Measurements from ENCODE around the gene ROR1. TPM values are rescaled to one million over a fixed set of nuclear protein-coding genes. Genes with fewer than 3 reads are reported as not detected.

Gene ROR1
- total and polyA plus RNA-seq, 9 donors: 7.2 to 22.4 (median 11.4) TPM

DNA sequence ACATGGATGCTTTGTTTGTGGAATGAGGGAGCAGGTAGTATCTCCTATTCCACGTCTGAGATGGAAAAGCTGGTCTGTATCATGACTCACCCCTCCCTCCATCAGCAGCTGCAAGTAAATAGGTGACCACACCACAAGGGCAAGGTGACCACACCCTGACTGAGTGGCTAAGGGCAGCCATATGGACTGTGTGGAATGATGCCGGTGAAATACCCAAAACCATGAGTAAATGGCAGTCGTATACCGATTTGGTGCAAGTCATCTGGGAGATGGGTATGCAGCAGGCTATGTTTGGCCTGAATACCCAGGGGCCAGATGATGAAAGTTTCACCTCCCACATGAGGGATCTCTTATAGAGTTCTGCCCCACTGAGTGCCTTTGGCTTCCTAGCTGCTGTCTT, 413.8 kb downstream of the ROR1 start:
- H3K4me3 ChIP-seq (ENCODE audit: low read length): no peak overlapping the region
- no peaks in the 10 kb centered on the region for H3K27me3 ChIP-seq (ENCODE audit: control insufficient read depth, insufficient read depth, low read length)
- no peaks in the 10 kb centered on the region for H3K9me3 ChIP-seq (replicated peaks; ENCODE audit: control insufficient read depth, low read depth, low read length)
- H3K27ac ChIP-seq (ENCODE audit: low read length): no peak overlapping the region
- peaks cover 6% of the 10 kb centered on the region for H3K4me1 ChIP-seq (ENCODE audit: control insufficient read depth, insufficient read depth, low read length)
- no peak for DNase-seq
- no peaks in the 10 kb centered on the region for H3K36me3 ChIP-seq (ENCODE audit: control insufficient read depth, insufficient read depth, low read length)
- 90% methylated on average over 3 of the region's 4 CpGs for WGBS (ENCODE audit: insufficient coverage)

DNA sequence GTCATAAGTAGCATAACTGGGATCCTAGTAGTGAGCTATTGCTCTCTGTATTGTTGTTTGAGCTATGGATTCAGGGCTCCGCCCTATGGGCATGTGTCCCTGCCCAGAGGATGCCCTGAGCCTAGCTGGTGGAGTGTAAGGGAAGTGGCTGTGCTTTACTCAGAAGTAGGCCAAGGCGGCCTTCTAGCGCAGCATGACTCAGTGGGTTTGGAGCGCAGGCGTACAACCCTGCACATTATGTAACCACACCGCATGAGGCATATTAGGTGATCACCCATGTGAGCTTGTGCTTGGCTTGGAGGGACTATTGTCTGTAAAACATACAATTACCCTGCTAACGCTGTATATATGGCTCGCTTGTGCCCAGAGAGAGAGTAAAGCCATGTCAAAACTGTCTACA, 418.5 kb downstream of the ROR1 start:
- H3K9me3 ChIP-seq (replicated peaks; ENCODE audit: control insufficient read depth, low read depth, low read length): no peaks in the 10 kb centered on the region
- H3K36me3 ChIP-seq (ENCODE audit: control insufficient read depth, insufficient read depth, low read length): no peaks in the 10 kb centered on the region
- H3K4me1 ChIP-seq (ENCODE audit: control insufficient read depth, insufficient read depth, low read length): peaks cover 4% of the 10 kb centered on the region
- 95% methylated on average over 2 of the region's 8 CpGs for WGBS (ENCODE audit: insufficient coverage)
- no peaks in the 10 kb centered on the region for H3K27me3 ChIP-seq (ENCODE audit: control insufficient read depth, insufficient read depth, low read length)
- no peak for DNase-seq
- H3K4me3 ChIP-seq (ENCODE audit: low read length): no peak overlapping the region
- no peak overlapping the region for H3K27ac ChIP-seq (ENCODE audit: low read length)

DNA sequence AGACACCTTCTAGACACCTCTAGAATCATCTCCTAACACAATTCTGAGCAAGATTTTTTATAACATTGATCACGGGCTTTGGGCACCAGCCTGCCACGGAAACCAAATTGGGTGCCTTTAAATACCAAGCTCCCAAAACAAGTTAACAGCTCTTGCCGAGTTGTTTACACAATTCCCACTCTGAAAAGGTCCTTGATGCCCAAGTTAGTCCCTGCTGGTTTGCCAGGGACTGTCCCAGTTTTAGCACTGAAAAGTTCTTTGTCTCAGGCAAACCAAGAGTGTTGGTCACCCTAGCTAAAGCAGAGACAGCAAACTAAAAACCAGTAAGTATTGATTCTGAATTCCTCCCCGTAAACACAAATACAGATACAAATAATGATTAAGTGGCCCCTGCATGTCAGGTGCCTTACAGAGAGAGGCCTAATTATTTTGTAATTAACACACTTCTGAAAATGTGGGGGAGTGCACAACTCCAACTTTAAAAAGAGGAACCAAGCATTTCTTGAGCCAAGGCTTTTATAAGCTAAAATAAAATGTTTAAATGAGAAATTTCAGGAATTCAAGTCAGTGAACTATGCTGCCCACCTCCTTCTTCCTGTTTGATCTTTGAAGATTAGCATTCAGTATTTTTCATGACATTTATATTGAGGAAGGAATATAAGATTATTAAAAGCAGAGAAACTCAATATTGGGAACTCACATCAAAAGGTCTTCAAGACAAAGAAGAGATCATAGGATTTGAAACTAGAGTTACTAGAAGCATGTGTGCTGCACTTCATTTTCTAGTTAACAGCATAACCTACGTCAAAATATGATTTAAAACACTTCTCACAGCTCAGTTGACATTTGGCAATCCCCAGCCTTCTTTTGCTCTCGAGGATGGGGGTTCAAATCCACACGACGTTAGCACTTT, 420.6 kb downstream of the ROR1 start:
- Histone ChIP-seq H3K4me3 (ENCODE audit: low read length) (no peak overlapping the region), H3K27me3 (ENCODE audit: control insufficient read depth, insufficient read depth, low read length) (no peaks in the 10 kb centered on the region), H3K27ac (ENCODE audit: low read length) (peak overlapping the region; percentile 69), H3K4me1 (ENCODE audit: control insufficient read depth, insufficient read depth, low read length) (peaks cover 4% of the 10 kb centered on the region), H3K9me3 (replicated peaks; ENCODE audit: control insufficient read depth, low read depth, low read length) (no peaks in the 10 kb centered on the region), H3K36me3 (ENCODE audit: control insufficient read depth, insufficient read depth, low read length) (no peaks in the 10 kb centered on the region)
- DNase-seq: no peak
- WGBS (ENCODE audit: insufficient coverage): 50% methylated on average over 3 of the region's 8 CpGs

- Histone ChIP-seq H3K36me3 (ENCODE audit: control insufficient read depth, insufficient read depth, low read length) (no peaks in the 10 kb centered on the region), H3K4me3 (ENCODE audit: low read length) (no peak overlapping the region), H3K27me3 (ENCODE audit: control insufficient read depth, insufficient read depth, low read length) (no peaks in the 10 kb centered on the region), H3K9me3 (replicated peaks; ENCODE audit: control insufficient read depth, low read depth, low read length) (no peaks in the 10 kb centered on the region), H3K4me1 (ENCODE audit: control insufficient read depth, insufficient read depth, low read length) (peaks cover 4% of the 10 kb centered on the region), H3K27ac (ENCODE audit: low read length) (peak overlapping the region; percentile 69)
- DNase-seq: peak; percentile 89
- 0% methylated on average over 1 of the region's 1 CpG for WGBS (ENCODE audit: insufficient coverage)
These were observed 421.2 kb downstream of the ROR1 start for GRCh38 chr1:64195081-64195395.

DNA sequence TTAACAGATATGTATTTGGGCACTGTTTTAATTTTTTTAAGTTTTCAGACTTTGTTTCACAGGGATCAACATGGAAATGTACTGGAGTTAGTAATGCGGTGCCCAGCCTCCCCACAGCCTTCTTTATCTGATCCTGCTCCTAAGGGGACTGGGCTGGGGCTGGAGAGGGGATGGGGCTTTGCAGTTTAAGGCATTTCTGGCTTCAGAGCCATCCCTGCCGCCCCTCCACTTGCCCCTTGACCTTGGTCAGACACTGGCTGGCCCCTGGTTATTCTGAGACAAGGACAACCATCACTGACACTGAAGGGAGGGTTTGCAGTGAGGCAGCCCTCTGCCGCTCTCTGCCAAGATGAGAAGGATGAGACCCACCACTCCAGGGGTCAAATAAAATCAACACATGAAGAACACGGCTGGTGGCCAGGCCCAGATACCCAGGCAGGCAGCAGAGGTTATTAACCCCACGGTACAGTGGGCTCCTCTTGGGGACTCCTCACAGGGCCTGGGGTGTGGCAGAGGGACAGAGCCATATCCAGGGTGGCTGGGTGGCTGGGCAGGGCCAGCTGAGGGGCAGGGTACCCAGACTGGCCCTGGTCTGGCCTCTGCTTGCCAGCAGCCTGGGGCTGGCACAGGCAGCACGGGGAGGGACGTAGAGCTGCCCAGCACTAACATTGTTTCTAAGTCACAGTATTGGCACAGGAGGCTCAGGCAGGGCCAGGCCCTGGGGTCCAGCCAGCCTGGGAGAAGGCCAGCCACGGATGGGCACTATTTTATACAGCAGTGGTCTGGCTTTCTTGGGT, 422.5 kb downstream of the ROR1 start:
- H3K9me3 ChIP-seq (replicated peaks; ENCODE audit: control insufficient read depth, low read depth, low read length): no peaks in the 10 kb centered on the region
- no peaks in the 10 kb centered on the region for H3K27me3 ChIP-seq (ENCODE audit: control insufficient read depth, insufficient read depth, low read length)
- DNase-seq: no peak
- no peaks in the 10 kb centered on the region for H3K36me3 ChIP-seq (ENCODE audit: control insufficient read depth, insufficient read depth, low read length)
- 58% methylated on average over 4 of the region's 8 CpGs for WGBS (ENCODE audit: insufficient coverage)
- H3K4me1 ChIP-seq (ENCODE audit: control insufficient read depth, insufficient read depth, low read length): peaks cover 4% of the 10 kb centered on the region
- H3K4me3 ChIP-seq (ENCODE audit: low read length): no peak overlapping the region
- no peak overlapping the region for H3K27ac ChIP-seq (ENCODE audit: low read length)

GRCh38 chr1:64197076-64197475, 423.3 kb downstream of the ROR1 start:
- no CpG with 5 or more reads among the region's 3 CpGs for WGBS (ENCODE audit: insufficient coverage)
- no peaks in the 10 kb centered on the region for H3K36me3 ChIP-seq (ENCODE audit: control insufficient read depth, insufficient read depth, low read length)
- DNase-seq: no peak
- no peaks in the 10 kb centered on the region for H3K9me3 ChIP-seq (replicated peaks; ENCODE audit: control insufficient read depth, low read depth, low read length)
- H3K27ac ChIP-seq (ENCODE audit: low read length): no peak overlapping the region
- no peaks in the 10 kb centered on the region for H3K27me3 ChIP-seq (ENCODE audit: control insufficient read depth, insufficient read depth, low read length)
- H3K4me1 ChIP-seq (ENCODE audit: control insufficient read depth, insufficient read depth, low read length): peaks cover 4% of the 10 kb centered on the region
- H3K4me3 ChIP-seq (ENCODE audit: low read length): no peak overlapping the region

- 25% methylated on average over 1 of the region's 2 CpGs for WGBS (ENCODE audit: insufficient coverage)
- no peak for DNase-seq
- no peaks in the 10 kb centered on the region for H3K36me3 ChIP-seq (ENCODE audit: control insufficient read depth, insufficient read depth, low read length)
- no peak overlapping the region for H3K4me3 ChIP-seq (ENCODE audit: low read length)
- H3K27ac ChIP-seq (ENCODE audit: low read length): no peak overlapping the region
- H3K9me3 ChIP-seq (replicated peaks; ENCODE audit: control insufficient read depth, low read depth, low read length): no peaks in the 10 kb centered on the region
- no peaks in the 10 kb centered on the region for H3K27me3 ChIP-seq (ENCODE audit: control insufficient read depth, insufficient read depth, low read length)
- peaks cover 4% of the 10 kb centered on the region for H3K4me1 ChIP-seq (ENCODE audit: control insufficient read depth, insufficient read depth, low read length)
These were observed 425.3 kb downstream of the ROR1 start for GRCh38 chr1:64199154-64199553.

- peaks cover 4% of the 10 kb centered on the region for H3K4me1 ChIP-seq (ENCODE audit: control insufficient read depth, insufficient read depth, low read length)
- no peak for DNase-seq
- no peaks in the 10 kb centered on the region for H3K36me3 ChIP-seq (ENCODE audit: control insufficient read depth, insufficient read depth, low read length)
- H3K9me3 ChIP-seq (replicated peaks; ENCODE audit: control insufficient read depth, low read depth, low read length): no peaks in the 10 kb centered on the region
- no peak overlapping the region for H3K27ac ChIP-seq (ENCODE audit: low read length)
- H3K4me3 ChIP-seq (ENCODE audit: low read length): no peak overlapping the region
- H3K27me3 ChIP-seq (ENCODE audit: control insufficient read depth, insufficient read depth, low read length): no peaks in the 10 kb centered on the region
- no CpG with 5 or more reads among the region's 1 CpG for WGBS (ENCODE audit: insufficient coverage)
These were observed 426.2 kb downstream of the ROR1 start for GRCh38 chr1:64200064-64200463.

DNA sequence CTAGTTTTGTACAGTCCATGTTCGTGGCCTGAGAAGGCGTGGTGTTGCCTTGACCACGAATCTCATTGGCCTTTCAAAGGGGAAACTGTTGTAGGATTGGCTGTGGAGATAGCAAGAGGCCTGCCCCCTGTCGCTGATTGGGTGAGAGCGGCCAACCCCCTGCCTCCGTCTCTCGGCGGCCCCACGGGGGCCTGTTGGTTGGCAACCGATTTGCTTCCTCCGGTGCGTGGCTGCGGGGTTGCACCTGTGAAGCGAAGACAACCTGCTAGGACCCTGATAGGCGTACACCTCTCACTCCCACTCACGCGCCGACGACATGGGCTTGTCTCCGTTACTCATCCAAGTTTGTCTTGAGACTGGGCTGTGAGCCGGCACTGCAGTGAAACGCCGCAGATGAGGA, 429.6 kb downstream of the ROR1 start, which contains the start of gene UBE2U:
Gene UBE2U, plus strand, starts transcription at position 204 of the 400 bp plus-strand sequence. CDS start 428 bp downstream, outside the sequence.
- WGBS (ENCODE audit: insufficient coverage): 94% methylated on average over 21 of the region's 23 CpGs
- H3K27ac ChIP-seq (ENCODE audit: low read length): no peak within 1 kb of the TSS
- no peaks in the 10 kb centered on the region for H3K9me3 ChIP-seq (replicated peaks; ENCODE audit: control insufficient read depth, low read depth, low read length)
- H3K4me1 ChIP-seq (ENCODE audit: control insufficient read depth, insufficient read depth, low read length): no peaks in the 10 kb centered on the region
- H3K36me3 ChIP-seq (ENCODE audit: control insufficient read depth, insufficient read depth, low read length): no peaks in the 10 kb centered on the region
- H3K27me3 ChIP-seq (ENCODE audit: control insufficient read depth, insufficient read depth, low read length): no peaks in the 10 kb centered on the region
- no peak for DNase-seq
- no peak within 1 kb of the TSS for H3K4me3 ChIP-seq (ENCODE audit: low read length)

GRCh38 chr1:64209221-64209620, 435.4 kb downstream of the ROR1 start:
- Histone ChIP-seq H3K27me3 (ENCODE audit: control insufficient read depth, insufficient read depth, low read length) (no peaks in the 10 kb centered on the region), H3K27ac (ENCODE audit: low read length) (no peak overlapping the region), H3K36me3 (ENCODE audit: control insufficient read depth, insufficient read depth, low read length) (no peaks in the 10 kb centered on the region), H3K4me1 (ENCODE audit: control insufficient read depth, insufficient read depth, low read length) (no peaks in the 10 kb centered on the region), H3K4me3 (ENCODE audit: low read length) (no peak overlapping the region), H3K9me3 (replicated peaks; ENCODE audit: control insufficient read depth, low read depth, low read length) (no peaks in the 10 kb centered on the region)
- no peak for DNase-seq
- WGBS (ENCODE audit: insufficient coverage): no CpG with 5 or more reads among the region's 2 CpGs
